SK-N-SH treated with all-trans-retinoic acid at 6 μM for 48 hours (cell line): ENCODE measurements around the gene GTF2H4.

Source experiments
- ATAC-seq: fragments of 200-7000 bp; cut with Tn5 transposase; 3 replicates; pipeline ENCODE4 v1.9.1; 2020; ENCODE audit warnings: mild to moderate bottlenecking, moderate library complexity
- ARNTL ChIP-seq: fragments of 450-650 bp; formaldehyde crosslinking; IDR thresholded peaks from 2 replicates; pipeline ENCODE4 v1.5.0; 2020; ENCODE audit warnings: low read depth, mild to moderate bottlenecking, moderate library complexity, borderline replicate concordance
- BACH2 ChIP-seq: fragments of 250-450 bp; sonication (Bioruptor Pico); IDR thresholded peaks from 2 replicates; pipeline ENCODE4 v1.9.0; 2021; ENCODE audit warnings: mild to moderate bottlenecking, borderline replicate concordance
- CREB5 ChIP-seq: fragments of 250-450 bp; sonication (Bioruptor Pico); IDR thresholded peaks from 2 replicates; pipeline ENCODE4 v1.5.1; 2020; ENCODE audit warnings: low read depth, mild to moderate bottlenecking, moderate library complexity
- CSDC2 ChIP-seq: fragments of 250-450 bp; sonication (Bioruptor Pico); IDR thresholded peaks from 2 replicates; pipeline ENCODE4 v1.5.0; 2020; ENCODE audit warnings: mild to moderate bottlenecking, moderate library complexity
- CSRNP3 ChIP-seq: fragments of 250-450 bp; sonication (Bioruptor Pico); IDR thresholded peaks from 2 replicates; pipeline ENCODE4 v1.5.1; 2021; ENCODE audit warnings: mild to moderate bottlenecking, moderate library complexity
- GLIS3 ChIP-seq: fragments of 250-450 bp; sonication (Bioruptor Pico); IDR thresholded peaks from 2 replicates; pipeline ENCODE4 v1.5.0; 2020; ENCODE audit warnings: mild to moderate bottlenecking, moderate library complexity
- ISL1 ChIP-seq: fragments of 250-450 bp; sonication (Bioruptor Pico); IDR thresholded peaks from 2 replicates; pipeline ENCODE4 v2.1.2; 2022; ENCODE audit warnings: mild to moderate bottlenecking, moderate library complexity
- POU6F1 ChIP-seq: fragments of 250-450 bp; sonication (Bioruptor Pico); IDR thresholded peaks from 2 replicates; pipeline ENCODE4 v1.8.0; 2021; ENCODE audit warnings: low read depth, mild to moderate bottlenecking, moderate library complexity, borderline replicate concordance
- PPARA ChIP-seq: fragments of 250-450 bp; sonication (Bioruptor Pico); IDR thresholded peaks from 2 replicates; pipeline ENCODE4 v1.5.0; 2020; ENCODE audit warnings: mild to moderate bottlenecking, borderline replicate concordance
- SNAI2 ChIP-seq: fragments of 250-450 bp; sonication (Bioruptor Pico); IDR thresholded peaks from 2 replicates; pipeline ENCODE4 v1.5.0; 2020; ENCODE audit warnings: mild to moderate bottlenecking, moderate library complexity
- TCF4 ChIP-seq: fragments of 250-450 bp; sonication (Bioruptor Pico); IDR thresholded peaks from 2 replicates; pipeline ENCODE4 v1.8.0; 2021; ENCODE audit warnings: mild to moderate bottlenecking, moderate library complexity, borderline replicate concordance
- TOX ChIP-seq: fragments of 250-450 bp; sonication (Bioruptor Pico); IDR thresholded peaks from 2 replicates; pipeline ENCODE4 v1.8.0; 2021; ENCODE audit warnings: mild to moderate bottlenecking, moderate library complexity, borderline replicate concordance
- TSHZ2 ChIP-seq: fragments of 250-450 bp; sonication (Bioruptor Pico); IDR thresholded peaks from 2 replicates; pipeline ENCODE4 v1.5.0; 2020; ENCODE audit warnings: mild to moderate bottlenecking, moderate library complexity
- ZC3H10 ChIP-seq: fragments of 250-450 bp; sonication (Bioruptor Pico); IDR thresholded peaks from 2 replicates; pipeline ENCODE4 v1.5.1; 2021; ENCODE audit warnings: mild to moderate bottlenecking, moderate library complexity
- ZFP3 ChIP-seq: fragments of 250-450 bp; sonication (Bioruptor Pico); IDR thresholded peaks from 2 replicates; pipeline ENCODE4 v1.5.0; 2020; ENCODE audit warnings: mild to moderate bottlenecking, moderate library complexity
- ZFP30 ChIP-seq: fragments of 450-650 bp; formaldehyde crosslinking; IDR thresholded peaks from 2 replicates; pipeline ENCODE4 v1.5.0; 2022; ENCODE audit warnings: mild to moderate bottlenecking, moderate library complexity
- ZNF70 ChIP-seq: fragments of 450-650 bp; formaldehyde crosslinking; IDR thresholded peaks from 2 replicates; pipeline ENCODE4 v1.5.0; 2020; ENCODE audit warnings: mild to moderate bottlenecking, moderate library complexity
- ZNF8 ChIP-seq: fragments of 450-650 bp; formaldehyde crosslinking; IDR thresholded peaks from 2 replicates; pipeline ENCODE4 v1.5.0; 2020; ENCODE audit warnings: mild to moderate bottlenecking, moderate library complexity

GTF2H4 gene

GRCh38 chr6:30896541-30896940 is 11.5 kb upstream of the GTF2H4 start:
- ATAC-seq = no peak
- TF ChIP-seq ZNF70 (CRISPR knock-in tag) (no peak), TSHZ2 (CRISPR knock-in tag) (no peak), ZC3H10 (no peak), GLIS3 (CRISPR knock-in tag) (no peak), ISL1 (CRISPR knock-in tag) (no peak)

- no peak for TF ChIP-seq BACH2 (CRISPR knock-in tag)
- no peak for TF ChIP-seq CSDC2 (CRISPR knock-in tag)
- TF ChIP-seq TOX (CRISPR knock-in tag) = no peak
- no peak for TF ChIP-seq PPARA (CRISPR knock-in tag)
- no peak for ATAC-seq
Measured at GRCh38 chr6:30897882-30898281, 10.1 kb upstream of the GTF2H4 start.

GRCh38 chr6:30898750-30899360 is 9.2 kb upstream of the GTF2H4 start:
- no peak for TF ChIP-seq ARNTL (CRISPR knock-in tag)
- no peak for TF ChIP-seq TCF4 (CRISPR knock-in tag)
- no peak for TF ChIP-seq TOX (CRISPR knock-in tag)
- no peak for TF ChIP-seq ZFP30 (CRISPR knock-in tag)
- TF ChIP-seq GLIS3 (CRISPR knock-in tag) = no peak
- no peak for TF ChIP-seq ZNF70 (CRISPR knock-in tag)
- TF ChIP-seq SNAI2 (CRISPR knock-in tag) = no peak
- TF ChIP-seq CSDC2 (CRISPR knock-in tag) = no peak
- TF ChIP-seq CSRNP3 (CRISPR knock-in tag) = no peak
- no peak for TF ChIP-seq ZFP3
- TF ChIP-seq TSHZ2 (CRISPR knock-in tag) = no peak
- no peak for TF ChIP-seq BACH2 (CRISPR knock-in tag)
- no peak for TF ChIP-seq POU6F1
- TF ChIP-seq PPARA (CRISPR knock-in tag) = no peak
- TF ChIP-seq CREB5 (CRISPR knock-in tag) = no peak
- no peak for TF ChIP-seq ZNF8
- ATAC-seq = no peak
